HG02610 (cell line): ENCODE results near the gene UBFD1.
A peak's percentile ranks its signal among the peaks of the same experiment; 100 is the strongest.
"Not testable (repeated sequence)": the region's sequence is repeated elsewhere in the genome, so short reads cannot be mapped to it uniquely, and the experiment has no call there.

ENCODE experiments used
- ATAC-seq: cut with Tn5 transposase; IDR thresholded peaks from one replicate; pipeline ENCODE4 v1.9.1; 2021; ENCODE audit warnings: mild to moderate bottlenecking, moderate library complexity; ENCODE audit not compliant: unreplicated experiment

UBFD1 gene

GRCh38 chr16:23556881-23557778 is at the start of gene UBFD1, which contains the start of gene EARS2:
TSS of gene UBFD1 (plus strand) at chr16:23557727. CDS start at chr16:23557743, 16 bp downstream.
TSS of gene EARS2 (minus strand) at chr16:23557350. CDS start at chr16:23557343, 7 bp downstream.
- peak; percentile 92 for ATAC-seq

GRCh38 chr16:23508589-23509440 is 48.7 kb upstream of the UBFD1 start:
- ATAC-seq, result no peak

- ATAC-seq, result no peak
Measured at GRCh38 chr16:23509441-23509754, 48.1 kb upstream of the UBFD1 start.

GRCh38 chr16:23509782-23510163 is 47.8 kb upstream of the UBFD1 start:
- peak; percentile 7 for ATAC-seq

GRCh38 chr16:23510164-23510914 is 47.2 kb upstream of the UBFD1 start, which contains the start of gene GGA2:
TSS of gene GGA2 (minus strand) at chr16:23510494. CDS start at chr16:23510411, 83 bp downstream.
- peak; percentile 79 for ATAC-seq

- ATAC-seq, result not testable (repeated sequence)
Measured at GRCh38 chr16:23510915-23511270, 46.6 kb upstream of the UBFD1 start.

GRCh38 chr16:23511731-23512130 is 45.8 kb upstream of the UBFD1 start:
- ATAC-seq, result no peak

- ATAC-seq, result no peak
Measured at GRCh38 chr16:23512168-23512695, 45.3 kb upstream of the UBFD1 start.

GRCh38 chr16:23514381-23515152 is 43.0 kb upstream of the UBFD1 start:
- ATAC-seq, result no peak

- no peak for ATAC-seq
Measured at GRCh38 chr16:23515881-23516280, 41.6 kb upstream of the UBFD1 start.

GRCh38 chr16:23516366-23517137 is 41.0 kb upstream of the UBFD1 start:
- ATAC-seq, result peak; percentile 44

GRCh38 chr16:23518435-23518891 is 39.1 kb upstream of the UBFD1 start:
- ATAC-seq, result no peak

- no peak for ATAC-seq
Measured at GRCh38 chr16:23519282-23519681, 38.2 kb upstream of the UBFD1 start.

- ATAC-seq, result no peak
Measured at GRCh38 chr16:23520500-23520899, 37.0 kb upstream of the UBFD1 start.

GRCh38 chr16:23521037-23521743 is 36.3 kb upstream of the UBFD1 start:
- no peak for ATAC-seq

GRCh38 chr16:23521965-23522364 is 35.6 kb upstream of the UBFD1 start:
- ATAC-seq, result no peak

- ATAC-seq, result no peak
Measured at GRCh38 chr16:23523321-23523720, 34.2 kb upstream of the UBFD1 start.

GRCh38 chr16:23523876-23524385 is 33.6 kb upstream of the UBFD1 start:
- ATAC-seq, result no peak
